Nephron progenitor cell (in vitro differentiated cells): Measurements from ENCODE around the gene KCNMA1.

Experiments
- DNase-seq: peaks from one replicate; pipeline ENCODE4 v3.0.0; 2021
- H3K27ac Mint-ChIP-seq: 2 replicates; pipeline ENCODE4 v1.8.0; 2021; ENCODE audit warnings: mild to moderate bottlenecking, moderate library complexity, mixed read lengths
- H3K27me3 Mint-ChIP-seq: 2 replicates; pipeline ENCODE4 v1.8.0; 2021; ENCODE audit warnings: mild to moderate bottlenecking, low read depth, mixed read lengths; ENCODE audit not compliant: poor library complexity
- H3K36me3 Mint-ChIP-seq: 2 replicates; pipeline ENCODE4 v1.8.0; 2021; ENCODE audit warnings: low read depth, mixed read lengths
- H3K4me1 Mint-ChIP-seq: 2 replicates; pipeline ENCODE4 v1.8.0; 2021; ENCODE audit warnings: mixed read lengths
- H3K4me3 Mint-ChIP-seq: 2 replicates; pipeline ENCODE4 v1.8.0; 2021; ENCODE audit warnings: mild to moderate bottlenecking, moderate library complexity, mixed read lengths
- H3K9me3 Mint-ChIP-seq: 2 replicates; pipeline ENCODE4 v1.8.0; 2021; ENCODE audit warnings: mild to moderate bottlenecking, moderate library complexity, mixed read lengths
- TF ChIP-seq, protein P1 (sequence below): fragments of 200-600 bp; sonication (generic); IDR thresholded peaks from 2 replicates; pipeline ENCODE4 v1.5.0; 2021; ENCODE audit warnings: antibody characterized with exemption

Gene KCNMA1

GRCh38 chr10:77420947-77421523, 216.6 kb downstream of the KCNMA1 start:
- Mint-ChIP-seq H3K4me1 (peaks cover 39% of the 10 kb centered on the region), H3K4me3 (no peak overlapping the region)

DNA sequence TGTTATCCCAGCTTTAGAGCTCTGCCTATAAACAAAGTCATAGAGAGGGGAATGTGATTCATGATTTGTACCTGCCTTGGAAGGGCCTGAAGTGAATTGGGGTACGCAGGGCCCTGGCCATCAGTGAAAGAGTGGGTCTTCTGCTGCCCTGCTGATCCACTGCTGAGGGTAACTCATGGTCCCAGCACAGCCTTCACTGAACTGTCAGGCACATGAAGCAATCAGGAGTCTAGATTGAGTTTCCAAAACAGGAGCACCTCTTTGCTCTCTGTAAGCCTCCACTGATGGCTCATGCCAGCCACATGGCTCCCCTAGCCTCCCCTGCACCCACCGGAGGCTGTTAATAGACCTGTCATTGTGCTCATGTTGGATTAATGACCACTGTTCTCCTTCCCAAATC, 217.6 kb downstream of the KCNMA1 start:
- no peak for DNase-seq
- H3K36me3 Mint-ChIP-seq: no peaks in the 10 kb centered on the region
- no peak overlapping the region for H3K4me3 Mint-ChIP-seq
- H3K27ac Mint-ChIP-seq: no peak overlapping the region
- peaks cover 23% of the 10 kb centered on the region for H3K27me3 Mint-ChIP-seq
- H3K4me1 Mint-ChIP-seq: peaks cover 41% of the 10 kb centered on the region
- TF ChIP-seq, protein P1, sequence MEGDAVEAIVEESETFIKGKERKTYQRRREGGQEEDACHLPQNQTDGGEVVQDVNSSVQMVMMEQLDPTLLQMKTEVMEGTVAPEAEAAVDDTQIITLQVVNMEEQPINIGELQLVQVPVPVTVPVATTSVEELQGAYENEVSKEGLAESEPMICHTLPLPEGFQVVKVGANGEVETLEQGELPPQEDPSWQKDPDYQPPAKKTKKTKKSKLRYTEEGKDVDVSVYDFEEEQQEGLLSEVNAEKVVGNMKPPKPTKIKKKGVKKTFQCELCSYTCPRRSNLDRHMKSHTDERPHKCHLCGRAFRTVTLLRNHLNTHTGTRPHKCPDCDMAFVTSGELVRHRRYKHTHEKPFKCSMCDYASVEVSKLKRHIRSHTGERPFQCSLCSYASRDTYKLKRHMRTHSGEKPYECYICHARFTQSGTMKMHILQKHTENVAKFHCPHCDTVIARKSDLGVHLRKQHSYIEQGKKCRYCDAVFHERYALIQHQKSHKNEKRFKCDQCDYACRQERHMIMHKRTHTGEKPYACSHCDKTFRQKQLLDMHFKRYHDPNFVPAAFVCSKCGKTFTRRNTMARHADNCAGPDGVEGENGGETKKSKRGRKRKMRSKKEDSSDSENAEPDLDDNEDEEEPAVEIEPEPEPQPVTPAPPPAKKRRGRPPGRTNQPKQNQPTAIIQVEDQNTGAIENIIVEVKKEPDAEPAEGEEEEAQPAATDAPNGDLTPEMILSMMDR: no peak
- H3K9me3 Mint-ChIP-seq: no peaks in the 10 kb centered on the region

More at GRCh38 chr10:77420947-77421523, 216.6 kb downstream of the KCNMA1 start:
- H3K9me3 Mint-ChIP-seq: no peaks in the 10 kb centered on the region
- H3K27ac Mint-ChIP-seq: no peak overlapping the region
- H3K36me3 Mint-ChIP-seq: no peaks in the 10 kb centered on the region
- DNase-seq: no peak
- TF ChIP-seq, protein P1: no peak
- peaks cover 23% of the 10 kb centered on the region for H3K27me3 Mint-ChIP-seq

GRCh38 chr10:77419056-77419455, 218.6 kb downstream of the KCNMA1 start:
- Mint-ChIP-seq H3K27ac (no peak overlapping the region), H3K27me3 (peaks cover 23% of the 10 kb centered on the region), H3K36me3 (no peaks in the 10 kb centered on the region), H3K4me3 (no peak overlapping the region), H3K9me3 (no peaks in the 10 kb centered on the region), H3K4me1 (peaks cover 45% of the 10 kb centered on the region)
- TF ChIP-seq, protein P1: no peak
- DNase-seq: no peak

- no peaks in the 10 kb centered on the region for H3K36me3 Mint-ChIP-seq
Observed at GRCh38 chr10:77417806-77418640, 219.6 kb downstream of the KCNMA1 start.

GRCh38 chr10:77417359-77417758, 220.2 kb downstream of the KCNMA1 start:
- Mint-ChIP-seq H3K4me1 (peaks cover 42% of the 10 kb centered on the region), H3K27me3 (peaks cover 30% of the 10 kb centered on the region), H3K9me3 (no peaks in the 10 kb centered on the region), H3K36me3 (no peaks in the 10 kb centered on the region), H3K4me3 (no peak overlapping the region), H3K27ac (no peak overlapping the region)
- TF ChIP-seq, protein P1: no peak
- no peak for DNase-seq

More at GRCh38 chr10:77417806-77418640, 219.6 kb downstream of the KCNMA1 start:
- H3K27ac Mint-ChIP-seq: no peak overlapping the region
- TF ChIP-seq, protein P1: no peak
- H3K27me3 Mint-ChIP-seq: peaks cover 29% of the 10 kb centered on the region
- DNase-seq: no peak
- peaks cover 48% of the 10 kb centered on the region for H3K4me1 Mint-ChIP-seq
- no peaks in the 10 kb centered on the region for H3K9me3 Mint-ChIP-seq
- no peak overlapping the region for H3K4me3 Mint-ChIP-seq
